ENCODE data around the gene RNF111. TPM values are rescaled to one million over a fixed set of nuclear protein-coding genes. Genes with fewer than 3 reads are reported as not detected.

The RNF111 gene
- polyA plus RNA-seq, 1 donor (not counting 4 experiments of a cell fraction or from before 2014, with no cell fraction given): 27.4 TPM

- Histone ChIP-seq H4K20me1 (ENCODE audit: control insufficient read depth, extremely low read depth, insufficient read depth, low read length) (no peaks in the 10 kb centered on the region), H3K9me1 (ENCODE audit: control insufficient read depth, extremely low read depth, insufficient read depth, low read length) (no peaks in the 10 kb centered on the region), H3K4me2 (ENCODE audit: control insufficient read depth, extremely low read depth, insufficient read depth, low read depth, low read length) (no peak overlapping the region), H3K9ac (ENCODE audit: control insufficient read depth, extremely low read depth, insufficient read depth, low read length) (no peak overlapping the region), H2AFZ (ENCODE audit: control insufficient read depth, low read length) (no peak overlapping the region), H3K79me2 (ENCODE audit: control insufficient read depth, insufficient read depth, low read length) (peaks cover 14% of the 10 kb centered on the region), H3K4me3 (ENCODE audit: control insufficient read depth in 2 of 3, extremely low read depth in 1 of 3, insufficient read depth in 2 of 3, low read depth in 1 of 3, low read length in 3 of 3) (no peak overlapping the region), H3K27me3 (ENCODE audit: control insufficient read depth, extremely low read depth, insufficient read depth, low read length) (no peaks in the 10 kb centered on the region), H3K4me1 (ENCODE audit: control insufficient read depth, extremely low read depth, insufficient read depth, low read length) (no peaks in the 10 kb centered on the region), H3K9me3 (ENCODE audit: control insufficient read depth, low read depth, low read length) (peaks cover 4% of the 10 kb centered on the region), H3K27ac (ENCODE audit: control insufficient read depth, insufficient read depth, low read length) (no peak overlapping the region), H3K36me3 (ENCODE audit: control insufficient read depth in 2 of 2, extremely low read depth in 1 of 2, insufficient read depth in 2 of 2, low read length in 2 of 2) (peaks cover 22 to 26% of the 10 kb centered on the region in 2 experiments)
- DNase-seq (ENCODE audit: low read depth, low spot score) (no peak), FAIRE-seq (no peak)
- dilution Hi-C loops (cut with MboI; ENCODE audit: extremely low pct_ligation_motif_present, low sequenced_read_pairs): no loop called here
- TF ChIP-seq, protein P1, sequence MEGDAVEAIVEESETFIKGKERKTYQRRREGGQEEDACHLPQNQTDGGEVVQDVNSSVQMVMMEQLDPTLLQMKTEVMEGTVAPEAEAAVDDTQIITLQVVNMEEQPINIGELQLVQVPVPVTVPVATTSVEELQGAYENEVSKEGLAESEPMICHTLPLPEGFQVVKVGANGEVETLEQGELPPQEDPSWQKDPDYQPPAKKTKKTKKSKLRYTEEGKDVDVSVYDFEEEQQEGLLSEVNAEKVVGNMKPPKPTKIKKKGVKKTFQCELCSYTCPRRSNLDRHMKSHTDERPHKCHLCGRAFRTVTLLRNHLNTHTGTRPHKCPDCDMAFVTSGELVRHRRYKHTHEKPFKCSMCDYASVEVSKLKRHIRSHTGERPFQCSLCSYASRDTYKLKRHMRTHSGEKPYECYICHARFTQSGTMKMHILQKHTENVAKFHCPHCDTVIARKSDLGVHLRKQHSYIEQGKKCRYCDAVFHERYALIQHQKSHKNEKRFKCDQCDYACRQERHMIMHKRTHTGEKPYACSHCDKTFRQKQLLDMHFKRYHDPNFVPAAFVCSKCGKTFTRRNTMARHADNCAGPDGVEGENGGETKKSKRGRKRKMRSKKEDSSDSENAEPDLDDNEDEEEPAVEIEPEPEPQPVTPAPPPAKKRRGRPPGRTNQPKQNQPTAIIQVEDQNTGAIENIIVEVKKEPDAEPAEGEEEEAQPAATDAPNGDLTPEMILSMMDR (optimal IDR thresholded peaks at IDR 0.05 in 1 of 3, IDR thresholded peaks at IDR 0.05 in 1 of 3, conservative IDR thresholded peaks at IDR 0.05 in 1 of 3; ENCODE audit: extremely low read depth in 1 of 3, insufficient read depth in 2 of 3, low read length in 3 of 3): no peak
- TF ChIP-seq EZH2 (IDR thresholded peaks at IDR 0.05; ENCODE audit: low read length): no peak
Measured at GRCh38 chr15:59131456-59131855, 144.0 kb downstream of the RNF111 start.

DNA sequence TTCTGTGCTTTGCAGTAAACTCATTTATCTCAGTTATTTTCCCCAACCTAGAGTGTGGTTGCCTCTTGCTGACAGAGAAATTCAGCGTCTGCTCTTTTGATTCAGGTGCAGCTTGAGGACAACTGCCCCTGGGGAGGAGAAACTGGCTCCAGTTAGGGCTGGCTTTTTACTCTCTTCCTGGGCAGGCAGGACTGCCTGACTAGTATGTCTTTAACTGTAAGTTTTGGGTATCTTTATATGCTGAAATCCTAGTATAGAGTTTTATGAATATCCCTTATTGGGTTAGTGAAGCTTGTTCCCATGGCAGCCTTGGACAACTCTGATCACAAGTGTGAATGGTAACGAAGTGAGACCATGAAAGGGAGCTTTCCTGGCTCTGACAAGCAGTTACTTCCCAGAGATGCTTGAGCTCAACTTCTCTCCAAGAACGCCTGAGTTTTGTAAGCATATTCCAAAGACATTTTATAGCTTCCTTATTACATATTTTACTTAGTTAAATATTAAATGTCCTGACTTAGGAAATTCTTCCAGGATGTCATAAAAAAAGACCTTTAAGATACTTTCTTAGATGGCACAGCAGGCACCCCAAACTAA lies 144.6 kb downstream of the RNF111 start:
- Histone ChIP-seq H3K9me3 (ENCODE audit: control insufficient read depth, low read depth, low read length) (peaks cover 4% of the 10 kb centered on the region), H3K36me3 (ENCODE audit: control insufficient read depth in 2 of 2, extremely low read depth in 1 of 2, insufficient read depth in 2 of 2, low read length in 2 of 2) (peaks cover 28 to 31% of the 10 kb centered on the region in 2 experiments), H3K4me2 (ENCODE audit: control insufficient read depth, extremely low read depth, insufficient read depth, low read depth, low read length) (no peak overlapping the region), H3K4me3 (ENCODE audit: control insufficient read depth in 2 of 3, extremely low read depth in 1 of 3, insufficient read depth in 2 of 3, low read depth in 1 of 3, low read length in 3 of 3) (no peak overlapping the region), H3K27ac (ENCODE audit: control insufficient read depth, insufficient read depth, low read length) (no peak overlapping the region), H3K4me1 (ENCODE audit: control insufficient read depth, extremely low read depth, insufficient read depth, low read length) (no peaks in the 10 kb centered on the region), H3K9me1 (ENCODE audit: control insufficient read depth, extremely low read depth, insufficient read depth, low read length) (no peaks in the 10 kb centered on the region), H4K20me1 (ENCODE audit: control insufficient read depth, extremely low read depth, insufficient read depth, low read length) (no peaks in the 10 kb centered on the region), H2AFZ (ENCODE audit: control insufficient read depth, low read length) (no peak overlapping the region), H3K27me3 (ENCODE audit: control insufficient read depth, extremely low read depth, insufficient read depth, low read length) (no peaks in the 10 kb centered on the region), H3K9ac (ENCODE audit: control insufficient read depth, extremely low read depth, insufficient read depth, low read length) (no peak overlapping the region), H3K79me2 (ENCODE audit: control insufficient read depth, insufficient read depth, low read length) (peaks cover 14% of the 10 kb centered on the region)
- TF ChIP-seq, protein P1 (optimal IDR thresholded peaks at IDR 0.05 in 1 of 3, IDR thresholded peaks at IDR 0.05 in 1 of 3, conservative IDR thresholded peaks at IDR 0.05 in 1 of 3; ENCODE audit: extremely low read depth in 1 of 3, insufficient read depth in 2 of 3, low read length in 3 of 3): no peak
- TF ChIP-seq EZH2 (IDR thresholded peaks at IDR 0.05; ENCODE audit: low read length): no peak
- DNase-seq (ENCODE audit: low read depth, low spot score) (no peak), FAIRE-seq (no peak)
- dilution Hi-C loops (cut with MboI; ENCODE audit: extremely low pct_ligation_motif_present, low sequenced_read_pairs): no loop called here
